K562 (cell line): ENCODE measurements around the gene JDP2. TPM values are rescaled to one million over a fixed set of nuclear protein-coding genes. Genes with fewer than 3 reads are reported as not detected.

Experiments used
- ATAC-seq: fragments of 200-7000 bp; cut with Tn5 transposase; 3 replicates; pipeline ENCODE4 v1.9.1; 2020; ENCODE audit warnings: moderate library complexity
- BruUV-seq: library from RNA; stranded (reverse); fragments of 400-500 nt; replicated peaks from 2 replicates; lab custom pipeline; 2021; lab: Mats Ljungman, UMichigan
- CTCF ChIA-PET: fragments of 300-600 bp; formaldehyde crosslinking; extraction: SDS; loops from one replicate; lab custom pipeline; 2021; ENCODE audit warnings: low intra/inter-chr PET ratio; lab: Yijun Ruan, JAX
- POLR2A ChIA-PET: fragments of 300-600, 350-650 bp; sonication (Branson Sonifier 250); formaldehyde crosslinking; extraction: SDS; loops from one replicate; lab custom pipeline; 2021; ENCODE audit warnings: antibody characterized with exemption, inconsistent platforms; lab: Yijun Ruan, JAX
- DNase-seq, 4 experiments: peaks; one replicate each; pipeline versions ENCODE4 v3.0.0 to v3.0.0-alpha.2; 2011 to 2018; ENCODE audit warnings: low spot score in 3 of 4, mixed read lengths in 3 of 4; ENCODE audit errors: extremely low read depth in 1 of 4
- FAIRE-seq: peaks from 2 replicates; lab custom pipeline; 2011; peaks lifted over from hg19 to GRCh38; lab: Jason Lieb, UNC
- H2AFZ ChIP-seq: 2 replicates; pipeline ENCODE4 v1.6.0; 2011; ENCODE audit warnings: low read depth, low read length, control low read depth, inconsistent platforms
- H3K27ac ChIP-seq: fragments of 200-600 bp; 3 replicates; pipeline ENCODE4 v1.8.0; 2011; ENCODE audit warnings: low read depth, mild to moderate bottlenecking, control low read depth, inconsistent platforms, low read length, moderate library complexity, mixed read lengths; ENCODE audit errors: extremely low read depth
- H3K27me3 ChIP-seq, 2 experiments: fragments of 300-600 bp in 1 of 2; 2 replicates in 1 of 2; 3 replicates in 1 of 2; pipeline versions ENCODE4 v1.6.0 to v1.8.0; 2011; ENCODE audit warnings: inconsistent platforms in 2 of 2, low read length in 2 of 2, mild to moderate bottlenecking in 1 of 2, mixed read lengths in 1 of 2, moderate library complexity in 1 of 2; ENCODE audit not compliant: control insufficient read depth in 2 of 2, insufficient read depth in 2 of 2
- H3K36me3 ChIP-seq: fragments of 300-600 bp; 3 replicates; pipeline ENCODE4 v1.8.0; 2011; ENCODE audit warnings: mild to moderate bottlenecking, low read length, inconsistent platforms; ENCODE audit not compliant: control insufficient read depth, insufficient read depth
- H3K4me1 ChIP-seq, 2 experiments: fragments of 200-600 bp in 1 of 2; replicated peaks in 1 of 2; 2 replicates in 1 of 2; 3 replicates in 1 of 2; pipeline versions ENCODE4 v1.5.1 to v1.8.0; 2011; ENCODE audit warnings: inconsistent platforms in 2 of 2, low read length in 2 of 2, mild to moderate bottlenecking in 1 of 2, mixed read lengths in 1 of 2, moderate library complexity in 1 of 2; ENCODE audit not compliant: control insufficient read depth in 2 of 2, insufficient read depth in 2 of 2
- H3K4me2 ChIP-seq: 2 replicates; pipeline ENCODE4 v1.6.1; 2011; ENCODE audit warnings: low read length, control low read depth, inconsistent platforms, mixed read lengths; ENCODE audit not compliant: insufficient read depth
- H3K4me3 ChIP-seq: fragments of 200-600 bp; sonication (generic), shearing (Covaris generic); 2 replicates; pipeline ENCODE4 v1.5.1; 2016; ENCODE audit warnings: control low read depth, inconsistent platforms
- H3K79me2 ChIP-seq: fragments of 200-600 bp; 3 replicates; pipeline ENCODE4 v1.8.0; 2011; ENCODE audit warnings: low read length, inconsistent platforms; ENCODE audit not compliant: control insufficient read depth, insufficient read depth
- H3K9ac ChIP-seq, 2 experiments: 2 replicates each; pipeline versions ENCODE4 v1.6.0 to v1.6.1; 2011; ENCODE audit warnings: low read depth in 2 of 2, low read length in 2 of 2, control low read depth in 1 of 2, inconsistent platforms in 1 of 2, mild to moderate bottlenecking in 1 of 2, mixed read lengths in 1 of 2; ENCODE audit not compliant: insufficient read depth in 1 of 2
- H3K9me1 ChIP-seq: one replicate; pipeline ENCODE4 v1.6.0; 2011; ENCODE audit warnings: inconsistent platforms, mild to moderate bottlenecking, low read length, moderate library complexity; ENCODE audit not compliant: control insufficient read depth, insufficient read depth
- H3K9me3 ChIP-seq: replicated peaks from 2 replicates; pipeline ENCODE4 v1.5.1; 2011; ENCODE audit warnings: low read depth, low read length, inconsistent platforms; ENCODE audit not compliant: control insufficient read depth, insufficient read depth
- H4K20me1 ChIP-seq: replicated peaks from 2 replicates; pipeline ENCODE4 v1.6.1; 2011; ENCODE audit warnings: low read length, inconsistent platforms, mixed read lengths; ENCODE audit not compliant: control insufficient read depth, insufficient read depth
- CBX8 ChIP-seq: fragments of 200-600 bp; sonication (generic); IDR thresholded peaks from 2 replicates; pipeline ENCODE4 v1.6.1; 2012; ENCODE audit warnings: borderline replicate concordance, mixed run types, low read depth, mild to moderate bottlenecking, moderate library complexity, mixed read lengths, low read length, control low read depth, inconsistent platforms; ENCODE audit not compliant: poor library complexity, severe bottlenecking; ENCODE audit errors: extremely low read depth
- CTBP1 ChIP-seq: fragments of 450-650 bp; IDR thresholded peaks from 2 replicates; pipeline ENCODE4 v1.6.1; 2016; ENCODE audit warnings: borderline replicate concordance
- RAD21 ChIP-seq, 2 experiments: fragments of 250-450 bp in 1 of 2; fragments of 450-650 bp in 1 of 2; sonication (Bioruptor Pico) in 1 of 2; formaldehyde crosslinking in 1 of 2; IDR thresholded peaks in 1 of 2; conservative IDR thresholded peaks in 1 of 2; 2 replicates each; pipeline versions ENCODE4 v1.4.0 to v1.8.0; 2020 to 2022; ENCODE audit warnings: mild to moderate bottlenecking in 2 of 2, moderate library complexity in 1 of 2
- RFX7 ChIP-seq: fragments of 250-450 bp; sonication (Bioruptor Pico); IDR thresholded peaks from 2 replicates; pipeline ENCODE4 v1.5.1; 2021; ENCODE audit warnings: mild to moderate bottlenecking
- SNIP1 ChIP-seq: fragments of 450-650 bp; IDR thresholded peaks from 2 replicates; pipeline ENCODE4 v1.7.1; 2017; ENCODE audit warnings: low read depth, mild to moderate bottlenecking
- SP2 ChIP-seq: IDR thresholded peaks from 2 replicates; pipeline ENCODE4 v1.6.1; 2011; ENCODE audit warnings: mild to moderate bottlenecking, low read depth, low read length, moderate library complexity; ENCODE audit not compliant: poor library complexity, severe bottlenecking; ENCODE audit errors: extremely low read depth
- STAT6 ChIP-seq: sonication (generic); formaldehyde crosslinking; IDR thresholded peaks from 2 replicates; pipeline ENCODE4 v1.8.1; 2023; ENCODE audit warnings: mild to moderate bottlenecking, missing genetic modification reagents
- ZNF174 ChIP-seq: fragments of 250-450 bp; sonication (Bioruptor Pico); IDR thresholded peaks from 2 replicates; pipeline ENCODE4 v1.4.0; 2020; ENCODE audit warnings: mild to moderate bottlenecking
- WGBS: fragments of 100-300 bp; shearing (Covaris generic); methylation state at CpG from one replicate; pipeline ENCODE4 v1.1.6; 2016; ENCODE audit warnings: low coverage, mixed read lengths; ENCODE audit not compliant: insufficient coverage; ENCODE audit errors: missing lambda C conversion rate; 5-methylcytosine and 5-hydroxymethylcytosine counted together
- in situ Hi-C: fragments of 300-500 bp; cut with MboI; formaldehyde crosslinking; loops from 4 replicates; pipeline ENCODE4 v1.15.0; 2018; ENCODE audit warnings: inconsistent platforms, mixed read lengths
- intact Hi-C: fragments of 100-400 bp; cut with micrococcal nuclease; formaldehyde crosslinking; loops from 2 replicates; pipeline ENCODE4 v1.14.2; 2022
- polyA plus RNA-seq, 8 experiments: library from polyadenylated mRNA; depleted of rRNA in 4 of 8; stranded (reverse) in 5 of 8; unstranded in 3 of 8; fragments of >200 nt; fragmentation: Nextera tagmentation in 2 of 8; fragmentation: Illumina TruSeq in 1 of 8; extraction: Ambion mirVana in 2 of 8; extraction: Trizol in 1 of 8; gene quantifications; 2 replicates each; pipeline versions ENCODE4 v1.2.1 to v1.2.3, GENCODE V29; 2011 to 2014; ENCODE audit warnings: inconsistent platforms in 1 of 8, missing spikeins in 1 of 8
- total RNA-seq, 7 experiments: library from RNA; depleted of rRNA in 6 of 7; stranded (reverse); fragments of >200 nt in 6 of 7; fragmentation: Illumina TruSeq in 2 of 7; extraction: Trizol in 2 of 7; gene quantifications; 2 replicates each; pipeline versions ENCODE4 v1.2.1 to v1.2.3, GENCODE V29; 2011 to 2021; ENCODE audit warnings: low replicate concordance in 1 of 7

The JDP2 gene
- total and polyA plus RNA-seq, 9 of the 15 experiments (the other 6 are each of a cell fraction or from before 2014, with no cell fraction given), result 0.27 to 13.8 (median 3.1) TPM

- Histone ChIP-seq H3K9me1 (no peaks in the 10 kb centered on the region), H3K4me2 (peak overlapping the region; percentile 71), H3K4me3 (peak overlapping the region; percentile 14; the same call in 1 of the 2 replicates), H3K79me2 (no peaks in the 10 kb centered on the region), H4K20me1 (no peaks in the 10 kb centered on the region), H3K4me1 (peaks cover 5 to 12% of the 10 kb centered on the region in 2 experiments; a peak in 3 of 5 replicates), H3K9me3 (no peaks in the 10 kb centered on the region), H3K9ac (peak overlapping the region; percentile 41 to 76; a peak in 3 of 4 replicates), H3K36me3 (no peaks in the 10 kb centered on the region), H3K27me3 (no peaks in the 10 kb centered on the region), H2AFZ (peak overlapping the region; percentile 92), H3K27ac (no peak overlapping the region; the same call in 2 of the 3 replicates)
- peak; percentile 46 for ATAC-seq
- no TSS peak for BruUV-seq
- in situ Hi-C loops (loop anchor here (10.0 kb wide), 1 partner anchor 345 kb away; no protein-coding TSS in a partner anchor), intact Hi-C loops (loop anchor here (1.0 to 5.0 kb wide), 2 partner anchors 72 to 362 kb away; partner anchors contain the start of gene NEK9)
- CTCF ChIA-PET, result interaction anchor here (0.6 to 2.8 kb wide), 6 partner anchors 64 to 576 kb away, joined by 3 to 38 read pairs (median 3); no protein-coding TSS in a partner anchor
- POLR2A ChIA-PET, result interaction anchor here (0.6 to 1.0 kb wide), 2 partner anchors 19 to 96 kb away, joined by 3 to 4 read pairs; no protein-coding TSS in a partner anchor
- no peak for FAIRE-seq
- TF ChIP-seq RAD21 (CRISPR knock-in tag; conservative IDR thresholded peaks at IDR 0.05 in 1 of 2, IDR thresholded peaks at IDR 0.05 in 1 of 2) (0 out of 4 replicates have a peak, but pooled peaks of 1 of the 2 experiments have one; percentile 3), CTBP1 (no peak), RFX7 (no peak)
- no peak for DNase-seq
- 23% methylated on average over 4 of the region's 6 CpGs for WGBS
Observed at GRCh38 chr14:75489480-75489837, 61.6 kb downstream of the JDP2 start.

- intact Hi-C loops, result no loop called here
- TF ChIP-seq ZNF174, result no peak
- no peak for TF ChIP-seq SP2
- no peak for TF ChIP-seq CBX8
- TF ChIP-seq SNIP1, result no peak
- no peak for TF ChIP-seq STAT6 (CRISPR knock-in tag)
- no peaks in the 10 kb centered on the region for H3K9me3 ChIP-seq
- FAIRE-seq, result no peak
- in situ Hi-C loops, result loop anchor here (5.0 kb wide), 1 partner anchor 174 kb away; no protein-coding TSS in a partner anchor
- H2AFZ ChIP-seq, result no peak overlapping the region
- no TSS peak for BruUV-seq
- CTCF ChIA-PET, result no interaction called here
- no peak overlapping the region for H3K4me3 ChIP-seq
- 20% methylated on average over 14 of the region's 14 CpGs for WGBS
- no peak for ATAC-seq
- no peaks in the 10 kb centered on the region for H3K9me1 ChIP-seq
- H4K20me1 ChIP-seq, result no peaks in the 10 kb centered on the region
- no peak overlapping the region for H3K27ac ChIP-seq
- H3K4me1 ChIP-seq, result peaks cover 2 to 5% of the 10 kb centered on the region in 2 experiments; a peak in 4 of 5 replicates
- H3K9ac ChIP-seq, result no peak overlapping the region
- POLR2A ChIA-PET, result interaction anchor here (0.6 to 0.8 kb wide), 3 partner anchors 52 to 414 kb away, joined by 3 read pairs; no protein-coding TSS in a partner anchor
- H3K36me3 ChIP-seq, result no peaks in the 10 kb centered on the region
- H3K79me2 ChIP-seq, result no peaks in the 10 kb centered on the region
- H3K27me3 ChIP-seq, result no peaks in the 10 kb centered on the region
- H3K4me2 ChIP-seq, result no peak overlapping the region
- no peak for DNase-seq
Observed at GRCh38 chr14:75491376-75491978, 63.7 kb downstream of the JDP2 start.
